HepG2 (cell line): ENCODE data around the gene ANKHD1. TPM values are rescaled to one million over a fixed set of nuclear protein-coding genes. Genes with fewer than 3 reads are reported as not detected.

ENCODE experiments used
- ARID2 ChIP-seq: sonication (generic); formaldehyde crosslinking; IDR thresholded peaks from 2 replicates; pipeline ENCODE4 v1.8.1; 2022; ENCODE audit warnings: mild to moderate bottlenecking, missing genetic modification reagents, borderline replicate concordance
- BRF2 ChIP-seq: sonication (generic); formaldehyde crosslinking; IDR thresholded peaks from 2 replicates; pipeline ENCODE4 v1.8.1; 2022; ENCODE audit warnings: mild to moderate bottlenecking, missing genetic modification reagents
- CBX1 ChIP-seq: IDR thresholded peaks from one replicate; pipeline ENCODE4 v1.6.1; 2016; ENCODE audit warnings: antibody characterized with exemption, low read depth
- FOSL2 ChIP-seq: sonication (generic); formaldehyde crosslinking; IDR thresholded peaks from 2 replicates; pipeline ENCODE4 v1.4.0; 2020; ENCODE audit warnings: missing genetic modification reagents
- FOXO4 ChIP-seq: sonication (generic); formaldehyde crosslinking; conservative IDR thresholded peaks from 2 replicates; pipeline ENCODE4 v1.8.1; 2023; ENCODE audit warnings: missing genetic modification reagents
- NCOA2 ChIP-seq: sonication (generic); formaldehyde crosslinking; IDR thresholded peaks from 2 replicates; pipeline ENCODE4 v1.8.0; 2022; ENCODE audit warnings: inconsistent platforms
- NONO ChIP-seq, 2 experiments: fragments of 450-650 bp in 1 of 2; sonication (generic) in 1 of 2; formaldehyde crosslinking in 1 of 2; IDR thresholded peaks in 1 of 2; conservative IDR thresholded peaks in 1 of 2; 2 replicates each; pipeline versions ENCODE4 v1.6.1 to v1.8.0; 2017 to 2022; ENCODE audit warnings: mild to moderate bottlenecking in 1 of 2, missing genetic modification reagents in 1 of 2, moderate library complexity in 1 of 2
- RBFOX2 ChIP-seq: fragments of 200-400 bp; formaldehyde crosslinking; IDR thresholded peaks from 2 replicates; pipeline ENCODE4 v1.6.1; 2017; ENCODE audit warnings: low read depth, mild to moderate bottlenecking, low read length
- SALL2 ChIP-seq: sonication (generic); formaldehyde crosslinking; IDR thresholded peaks from 2 replicates; pipeline ENCODE4 v1.8.1; 2023; ENCODE audit warnings: mild to moderate bottlenecking, missing genetic modification reagents, inconsistent platforms
- SATB2 ChIP-seq: sonication (generic); formaldehyde crosslinking; IDR thresholded peaks from 2 replicates; pipeline ENCODE4 v1.5.0; 2020; ENCODE audit warnings: missing genetic modification reagents
- SMYD3 ChIP-seq: sonication (generic); formaldehyde crosslinking; IDR thresholded peaks from 2 replicates; pipeline ENCODE4 v1.8.1; 2023; ENCODE audit warnings: mild to moderate bottlenecking, missing genetic modification reagents
- XBP1 ChIP-seq: sonication (generic); formaldehyde crosslinking; IDR thresholded peaks from 2 replicates; pipeline ENCODE4 v1.5.0; 2020; ENCODE audit warnings: missing genetic modification reagents
- ZNF17 ChIP-seq: sonication (generic); formaldehyde crosslinking; IDR thresholded peaks from 2 replicates; pipeline ENCODE4 v1.5.0; 2020; ENCODE audit warnings: mild to moderate bottlenecking, missing genetic modification reagents
- ZNF234 ChIP-seq: sonication (generic); formaldehyde crosslinking; conservative IDR thresholded peaks from 2 replicates; pipeline ENCODE4 v1.5.1; 2020; ENCODE audit warnings: mild to moderate bottlenecking, missing genetic modification reagents
- ZNF274 ChIP-seq: sonication (generic); formaldehyde crosslinking; IDR thresholded peaks from 2 replicates; pipeline ENCODE4 v1.5.1; 2020; ENCODE audit warnings: mild to moderate bottlenecking, missing genetic modification reagents
- ZNF33A ChIP-seq: sonication (generic); formaldehyde crosslinking; IDR thresholded peaks from 2 replicates; pipeline ENCODE4 v1.5.1; 2020; ENCODE audit warnings: missing genetic modification reagents, mild to moderate bottlenecking, moderate library complexity, borderline replicate concordance
- ZNF496 ChIP-seq: sonication (generic); formaldehyde crosslinking; IDR thresholded peaks from 2 replicates; pipeline ENCODE4 v1.8.1; 2023; ENCODE audit warnings: mild to moderate bottlenecking, moderate library complexity, missing genetic modification reagents; ENCODE audit not compliant: insufficient replicate concordance
- polyA plus RNA-seq, 8 experiments: library from polyadenylated mRNA; depleted of rRNA in 3 of 8; stranded (reverse) in 7 of 8; unstranded in 1 of 8; fragments of >200 nt; fragmentation: Illumina TruSeq in 4 of 8; extraction: Trizol in 4 of 8; gene quantifications; 2 replicates each; pipeline versions ENCODE4 v1.2.1 to v1.2.3, GENCODE V29; 2011 to 2016; ENCODE audit warnings: low read depth in 4 of 8, missing spikeins in 1 of 8, mixed read lengths in 1 of 8; ENCODE audit not compliant: insufficient read depth in 1 of 8
- total RNA-seq, 5 experiments: library from RNA; depleted of rRNA; stranded (reverse); fragments of >200 nt; fragmentation: Illumina TruSeq; extraction: Trizol; gene quantifications; 2 replicates each; pipeline ENCODE4 v1.2.3, GENCODE V29; 2016; ENCODE audit warnings: low read depth in 1 of 5
- TF ChIP-seq, protein P1 (sequence below): sonication (generic); formaldehyde crosslinking; IDR thresholded peaks from 2 replicates; pipeline ENCODE4 v1.4.0; 2020; ENCODE audit warnings: missing genetic modification reagents
- TF ChIP-seq, protein P2 (sequence below): sonication (generic); formaldehyde crosslinking; conservative IDR thresholded peaks from 2 replicates; pipeline ENCODE4 v1.4.0; 2020; ENCODE audit warnings: mild to moderate bottlenecking, missing genetic modification reagents, moderate library complexity
- TF ChIP-seq, protein P3 (sequence below): sonication (generic); formaldehyde crosslinking; IDR thresholded peaks from 2 replicates; pipeline ENCODE4 v1.5.0; 2020; ENCODE audit warnings: missing genetic modification reagents

The ANKHD1 gene
- total and polyA plus RNA-seq, 2 of the 13 experiments (the other 11 are each of a cell fraction or from before 2014, with no cell fraction given) = 69.9 to 82.0 TPM

DNA sequence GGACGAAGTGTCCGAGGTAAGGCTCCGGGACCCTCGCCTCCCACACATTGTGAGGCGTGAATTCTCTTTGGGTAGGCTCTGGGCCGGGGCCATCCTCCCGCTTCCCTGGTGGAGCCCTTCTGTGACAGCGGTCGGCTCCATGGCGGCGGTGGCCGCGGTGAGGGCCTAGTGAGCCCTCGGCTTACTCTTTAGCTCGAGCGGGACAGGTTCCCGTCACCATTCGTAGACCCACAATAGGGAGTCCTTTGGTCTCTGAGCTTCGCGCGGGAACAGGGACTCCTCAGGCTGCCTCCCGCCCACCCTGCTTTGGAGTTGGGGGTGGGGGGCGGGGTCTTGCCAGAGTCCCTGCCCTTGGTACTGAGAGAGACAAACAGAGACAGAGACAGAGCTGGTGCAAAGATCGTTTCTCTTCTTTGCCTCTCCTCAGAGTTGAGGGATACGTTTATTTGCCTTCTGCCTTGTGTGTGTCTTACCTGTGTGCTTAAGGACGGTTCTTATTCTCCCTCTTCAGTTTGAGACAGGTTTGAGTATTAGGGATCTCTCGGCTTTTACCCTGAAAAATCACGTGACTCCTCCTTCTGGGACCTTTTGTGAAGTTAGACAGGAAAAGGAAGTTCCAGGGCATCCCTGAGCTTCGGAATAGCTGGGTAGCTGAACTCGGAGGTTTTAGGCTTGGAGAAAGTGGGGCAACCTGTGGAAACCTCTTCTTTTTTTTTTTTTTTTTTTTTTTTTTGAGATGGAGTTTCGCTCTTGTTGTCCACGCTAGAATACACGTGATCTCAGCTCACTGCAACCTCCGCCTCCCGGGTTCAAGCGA is 833 bp downstream of the ANKHD1 start (continued):
- TF ChIP-seq, protein P1, sequence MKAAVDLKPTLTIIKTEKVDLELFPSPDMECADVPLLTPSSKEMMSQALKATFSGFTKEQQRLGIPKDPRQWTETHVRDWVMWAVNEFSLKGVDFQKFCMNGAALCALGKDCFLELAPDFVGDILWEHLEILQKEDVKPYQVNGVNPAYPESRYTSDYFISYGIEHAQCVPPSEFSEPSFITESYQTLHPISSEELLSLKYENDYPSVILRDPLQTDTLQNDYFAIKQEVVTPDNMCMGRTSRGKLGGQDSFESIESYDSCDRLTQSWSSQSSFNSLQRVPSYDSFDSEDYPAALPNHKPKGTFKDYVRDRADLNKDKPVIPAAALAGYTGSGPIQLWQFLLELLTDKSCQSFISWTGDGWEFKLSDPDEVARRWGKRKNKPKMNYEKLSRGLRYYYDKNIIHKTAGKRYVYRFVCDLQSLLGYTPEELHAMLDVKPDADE (CRISPR knock-in tag) = no peak
- TF ChIP-seq, protein P2, sequence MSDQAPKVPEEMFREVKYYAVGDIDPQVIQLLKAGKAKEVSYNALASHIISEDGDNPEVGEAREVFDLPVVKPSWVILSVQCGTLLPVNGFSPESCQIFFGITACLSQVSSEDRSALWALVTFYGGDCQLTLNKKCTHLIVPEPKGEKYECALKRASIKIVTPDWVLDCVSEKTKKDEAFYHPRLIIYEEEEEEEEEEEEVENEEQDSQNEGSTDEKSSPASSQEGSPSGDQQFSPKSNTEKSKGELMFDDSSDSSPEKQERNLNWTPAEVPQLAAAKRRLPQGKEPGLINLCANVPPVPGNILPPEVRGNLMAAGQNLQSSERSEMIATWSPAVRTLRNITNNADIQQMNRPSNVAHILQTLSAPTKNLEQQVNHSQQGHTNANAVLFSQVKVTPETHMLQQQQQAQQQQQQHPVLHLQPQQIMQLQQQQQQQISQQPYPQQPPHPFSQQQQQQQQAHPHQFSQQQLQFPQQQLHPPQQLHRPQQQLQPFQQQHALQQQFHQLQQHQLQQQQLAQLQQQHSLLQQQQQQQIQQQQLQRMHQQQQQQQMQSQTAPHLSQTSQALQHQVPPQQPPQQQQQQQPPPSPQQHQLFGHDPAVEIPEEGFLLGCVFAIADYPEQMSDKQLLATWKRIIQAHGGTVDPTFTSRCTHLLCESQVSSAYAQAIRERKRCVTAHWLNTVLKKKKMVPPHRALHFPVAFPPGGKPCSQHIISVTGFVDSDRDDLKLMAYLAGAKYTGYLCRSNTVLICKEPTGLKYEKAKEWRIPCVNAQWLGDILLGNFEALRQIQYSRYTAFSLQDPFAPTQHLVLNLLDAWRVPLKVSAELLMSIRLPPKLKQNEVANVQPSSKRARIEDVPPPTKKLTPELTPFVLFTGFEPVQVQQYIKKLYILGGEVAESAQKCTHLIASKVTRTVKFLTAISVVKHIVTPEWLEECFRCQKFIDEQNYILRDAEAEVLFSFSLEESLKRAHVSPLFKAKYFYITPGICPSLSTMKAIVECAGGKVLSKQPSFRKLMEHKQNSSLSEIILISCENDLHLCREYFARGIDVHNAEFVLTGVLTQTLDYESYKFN (CRISPR knock-in tag) = no peak; the same call in none of the 2 replicates
- TF ChIP-seq FOSL2 (CRISPR knock-in tag) = no peak
- TF ChIP-seq ZNF17 = 0 out of 2 replicates have a peak, but pooled peaks have one; percentile 31
- TF ChIP-seq NCOA2 (CRISPR knock-in tag) = no peak
- TF ChIP-seq, protein P3, sequence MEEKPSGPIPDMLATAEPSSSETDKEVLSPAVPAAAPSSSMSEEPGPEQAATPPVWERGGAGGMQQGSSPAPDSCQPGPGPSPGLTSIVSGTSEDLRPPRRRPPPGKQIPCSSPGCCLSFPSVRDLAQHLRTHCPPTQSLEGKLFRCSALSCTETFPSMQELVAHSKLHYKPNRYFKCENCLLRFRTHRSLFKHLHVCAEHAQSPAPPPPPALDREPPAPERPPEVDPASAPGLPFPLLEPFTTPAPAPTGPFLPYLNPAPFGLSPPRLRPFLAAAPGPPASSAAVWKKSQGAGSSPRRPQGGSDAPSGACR (CRISPR knock-in tag) = no peak
- TF ChIP-seq NONO (IDR thresholded peaks at IDR 0.05) = no peak
- TF ChIP-seq NONO (CRISPR knock-in tag; conservative IDR thresholded peaks at IDR 0.05) = no peak
- TF ChIP-seq ZNF274 (CRISPR knock-in tag) = no peak
- TF ChIP-seq ZNF496 (CRISPR knock-in tag) = no peak
- no peak for TF ChIP-seq ARID2 (CRISPR knock-in tag)
- no peak; the same call in 1 of the 2 replicates for TF ChIP-seq SALL2 (CRISPR knock-in tag)
- no peak for TF ChIP-seq SMYD3 (CRISPR knock-in tag)
- no peak for TF ChIP-seq ZNF33A
- no peak for TF ChIP-seq RBFOX2
- TF ChIP-seq SATB2 (CRISPR knock-in tag) = 0 out of 2 replicates have a peak, but pooled peaks have one; percentile 17
- peak; percentile 29; the same call in 1 of the 2 replicates for TF ChIP-seq BRF2 (CRISPR knock-in tag)
- peak; percentile 86; the same call in 1 of the 2 replicates for TF ChIP-seq XBP1 (CRISPR knock-in tag)
- TF ChIP-seq ZNF234 (CRISPR knock-in tag) = 0 out of 2 replicates have a peak, but pooled peaks have one; percentile 17
- TF ChIP-seq CBX1 = no peak
- TF ChIP-seq FOXO4 = 0 out of 2 replicates have a peak, but pooled peaks have one; percentile 77
